ENCODE results near the gene TIMP4. TPM values are rescaled to one million over a fixed set of nuclear protein-coding genes. Genes with fewer than 3 reads are reported as not detected.

Gene TIMP4
- total RNA-seq, 1 donor from 2014 or later: not detected

DNA sequence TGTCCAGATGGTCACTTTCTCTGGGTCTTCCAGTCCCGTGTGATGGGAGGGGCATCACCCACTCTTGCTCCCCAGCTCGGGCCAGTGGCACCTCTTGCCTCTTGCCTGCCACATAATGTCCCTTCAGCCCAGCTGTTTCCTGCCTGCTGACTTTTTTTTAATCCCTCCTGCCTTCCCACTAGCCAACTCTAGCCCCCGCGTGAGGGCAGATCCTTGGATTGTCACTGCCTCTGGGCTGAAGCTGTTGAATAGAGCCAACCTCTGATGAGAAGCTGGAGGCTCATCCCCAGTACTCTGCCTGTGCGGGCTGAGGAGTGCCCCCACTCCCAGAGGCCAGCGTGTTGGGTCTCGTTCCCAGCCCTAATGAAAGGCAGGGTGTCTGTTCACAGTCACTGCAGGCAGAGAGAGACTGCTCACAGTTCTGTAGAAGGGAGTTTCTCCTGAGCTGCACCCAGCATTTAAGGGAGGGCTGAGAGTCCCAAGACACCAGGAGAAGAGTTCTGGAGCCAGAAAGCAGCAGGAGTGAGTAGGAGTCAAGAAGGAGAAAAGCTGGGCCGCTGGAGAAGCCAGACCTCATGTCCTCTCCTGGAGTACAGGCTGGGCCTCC lies 30.1 kb upstream of the TIMP4 start:
- Mint-ChIP-seq H3K9me3 (ENCODE audit: low read depth) (no peaks in the 10 kb centered on the region), H3K4me3 (ENCODE audit: low read depth) (no peak overlapping the region), H3K36me3 (ENCODE audit: insufficient read depth) (no peaks in the 10 kb centered on the region), H3K27me3 (no peaks in the 10 kb centered on the region), H3K27ac (no peak overlapping the region), H3K4me1 (ENCODE audit: low read depth) (peaks cover 2% of the 10 kb centered on the region)
- TF ChIP-seq, protein P1, sequence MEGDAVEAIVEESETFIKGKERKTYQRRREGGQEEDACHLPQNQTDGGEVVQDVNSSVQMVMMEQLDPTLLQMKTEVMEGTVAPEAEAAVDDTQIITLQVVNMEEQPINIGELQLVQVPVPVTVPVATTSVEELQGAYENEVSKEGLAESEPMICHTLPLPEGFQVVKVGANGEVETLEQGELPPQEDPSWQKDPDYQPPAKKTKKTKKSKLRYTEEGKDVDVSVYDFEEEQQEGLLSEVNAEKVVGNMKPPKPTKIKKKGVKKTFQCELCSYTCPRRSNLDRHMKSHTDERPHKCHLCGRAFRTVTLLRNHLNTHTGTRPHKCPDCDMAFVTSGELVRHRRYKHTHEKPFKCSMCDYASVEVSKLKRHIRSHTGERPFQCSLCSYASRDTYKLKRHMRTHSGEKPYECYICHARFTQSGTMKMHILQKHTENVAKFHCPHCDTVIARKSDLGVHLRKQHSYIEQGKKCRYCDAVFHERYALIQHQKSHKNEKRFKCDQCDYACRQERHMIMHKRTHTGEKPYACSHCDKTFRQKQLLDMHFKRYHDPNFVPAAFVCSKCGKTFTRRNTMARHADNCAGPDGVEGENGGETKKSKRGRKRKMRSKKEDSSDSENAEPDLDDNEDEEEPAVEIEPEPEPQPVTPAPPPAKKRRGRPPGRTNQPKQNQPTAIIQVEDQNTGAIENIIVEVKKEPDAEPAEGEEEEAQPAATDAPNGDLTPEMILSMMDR (IDR thresholded peaks at IDR 0.05; ENCODE audit: unreplicated experiment): no peak
- DNase-seq (ENCODE audit: low spot score, unreplicated experiment): no peak

DNA sequence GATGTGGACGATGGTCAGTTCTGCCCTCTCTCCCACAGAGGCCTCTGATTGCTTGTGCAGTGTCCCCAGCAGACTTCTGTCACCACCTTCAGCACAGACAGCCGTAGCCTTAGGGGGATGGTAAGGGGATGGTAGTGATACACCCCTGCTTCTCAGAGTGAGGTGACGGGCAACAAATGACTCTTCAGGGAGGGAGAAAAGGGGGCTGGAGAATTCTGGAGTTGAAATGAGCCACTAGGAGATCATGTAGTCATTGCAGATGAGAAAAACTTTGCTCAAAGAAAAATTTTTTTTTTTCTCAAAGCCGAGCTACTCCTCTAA lies 29.6 kb upstream of the TIMP4 start:
- DNase-seq (ENCODE audit: low spot score, unreplicated experiment): no peak
- Mint-ChIP-seq H3K27me3 (no peaks in the 10 kb centered on the region), H3K4me1 (ENCODE audit: low read depth) (peaks cover 2% of the 10 kb centered on the region), H3K4me3 (ENCODE audit: low read depth) (no peak overlapping the region), H3K27ac (no peak overlapping the region), H3K9me3 (ENCODE audit: low read depth) (no peaks in the 10 kb centered on the region), H3K36me3 (ENCODE audit: insufficient read depth) (no peaks in the 10 kb centered on the region)
- TF ChIP-seq, protein P1 (IDR thresholded peaks at IDR 0.05; ENCODE audit: unreplicated experiment): no peak

DNA sequence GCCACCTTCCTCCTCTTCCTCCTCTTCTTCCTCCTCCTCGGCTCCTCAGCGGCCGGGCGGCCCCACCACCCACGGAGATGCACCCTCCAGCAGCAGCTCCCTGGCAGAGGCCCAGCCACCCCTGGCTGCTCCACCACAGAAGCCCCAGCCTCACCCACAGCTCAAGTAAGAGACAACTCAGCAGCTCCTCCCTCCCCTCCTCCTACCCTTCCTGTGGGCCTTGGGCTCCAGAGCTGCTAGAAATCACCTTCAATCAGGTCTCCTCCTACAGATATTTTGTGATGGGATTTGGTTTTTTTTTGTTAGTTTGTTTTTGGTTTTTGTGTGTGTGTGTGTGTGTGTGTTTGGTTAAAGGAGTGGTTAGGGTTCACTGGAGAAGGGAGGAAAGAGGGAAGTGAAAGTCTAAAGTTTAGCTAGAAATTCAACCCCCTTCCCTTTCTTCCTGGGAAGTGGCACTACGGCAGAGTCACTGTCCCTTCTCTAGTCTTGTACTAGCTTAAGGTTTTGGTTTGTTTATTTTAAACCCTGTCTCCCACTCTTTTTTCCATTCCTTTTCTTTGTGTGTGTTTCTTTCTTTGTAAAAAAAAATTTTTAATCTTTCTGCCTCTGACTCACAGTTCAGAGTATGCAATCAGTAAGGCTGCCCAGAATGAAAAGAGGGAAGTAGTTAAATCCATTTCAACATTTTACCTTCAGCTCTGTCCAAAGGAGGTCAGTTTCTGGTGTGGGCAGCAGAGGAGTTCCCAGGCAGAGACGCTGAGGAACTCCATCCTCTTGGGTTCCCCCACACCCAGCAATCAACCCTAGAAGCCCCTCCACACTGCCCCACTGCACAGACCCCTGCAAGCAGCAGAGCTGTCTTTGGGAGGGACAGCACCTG lies 29.0 kb upstream of the TIMP4 start:
- H3K4me3 Mint-ChIP-seq (ENCODE audit: low read depth): no peak overlapping the region
- H3K4me1 Mint-ChIP-seq (ENCODE audit: low read depth): peaks cover 2% of the 10 kb centered on the region
- no peak for DNase-seq (ENCODE audit: low spot score, unreplicated experiment)
- no peak overlapping the region for H3K27ac Mint-ChIP-seq
- H3K36me3 Mint-ChIP-seq (ENCODE audit: insufficient read depth): no peaks in the 10 kb centered on the region
- TF ChIP-seq, protein P1 (IDR thresholded peaks at IDR 0.05; ENCODE audit: unreplicated experiment): no peak
- no peaks in the 10 kb centered on the region for H3K27me3 Mint-ChIP-seq
- H3K9me3 Mint-ChIP-seq (ENCODE audit: low read depth): no peaks in the 10 kb centered on the region

DNA sequence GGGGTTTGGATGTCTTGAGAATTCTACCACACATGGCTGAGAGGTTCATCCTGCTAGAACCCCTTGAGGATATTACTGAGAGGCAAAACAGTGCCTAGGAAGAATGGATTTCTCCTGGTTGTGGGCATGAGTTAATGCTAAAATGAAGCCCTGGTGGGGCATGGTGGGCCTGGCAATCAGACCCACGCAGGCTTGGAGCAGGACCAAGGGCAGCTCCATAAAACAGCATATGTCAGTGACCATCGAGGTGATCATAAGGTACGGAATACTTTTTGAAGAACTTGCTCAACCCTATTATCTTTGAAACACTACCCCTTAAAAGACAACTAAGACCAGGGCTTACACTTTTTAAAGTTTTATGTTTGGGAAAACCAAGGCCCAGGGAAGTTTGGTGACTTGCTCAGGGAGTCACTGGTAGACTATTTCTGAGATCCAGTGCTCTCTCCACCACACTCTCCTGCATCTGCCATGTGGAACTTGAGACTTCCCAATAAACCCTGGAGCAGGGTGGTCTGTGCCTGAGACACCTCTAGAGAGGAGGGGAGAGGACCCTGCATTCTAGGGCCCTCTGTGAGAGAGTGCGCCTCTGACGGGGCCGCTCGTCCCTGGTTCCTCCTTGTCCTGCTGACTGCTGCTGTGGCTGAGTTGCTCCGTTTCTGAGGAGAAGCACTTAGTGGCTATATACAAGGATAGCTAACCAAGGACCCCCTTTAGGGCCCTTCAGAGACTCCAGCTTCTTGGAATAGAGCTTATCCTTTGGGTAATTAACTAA lies 28.0 kb upstream of the TIMP4 start:
- H3K36me3 Mint-ChIP-seq (ENCODE audit: insufficient read depth): no peaks in the 10 kb centered on the region
- DNase-seq (ENCODE audit: low spot score, unreplicated experiment): no peak
- H3K27ac Mint-ChIP-seq: no peak overlapping the region
- H3K4me3 Mint-ChIP-seq (ENCODE audit: low read depth): no peak overlapping the region
- TF ChIP-seq, protein P1 (IDR thresholded peaks at IDR 0.05; ENCODE audit: unreplicated experiment): no peak
- H3K4me1 Mint-ChIP-seq (ENCODE audit: low read depth): peaks cover 2% of the 10 kb centered on the region
- no peaks in the 10 kb centered on the region for H3K9me3 Mint-ChIP-seq (ENCODE audit: low read depth)
- H3K27me3 Mint-ChIP-seq: no peaks in the 10 kb centered on the region

DNA sequence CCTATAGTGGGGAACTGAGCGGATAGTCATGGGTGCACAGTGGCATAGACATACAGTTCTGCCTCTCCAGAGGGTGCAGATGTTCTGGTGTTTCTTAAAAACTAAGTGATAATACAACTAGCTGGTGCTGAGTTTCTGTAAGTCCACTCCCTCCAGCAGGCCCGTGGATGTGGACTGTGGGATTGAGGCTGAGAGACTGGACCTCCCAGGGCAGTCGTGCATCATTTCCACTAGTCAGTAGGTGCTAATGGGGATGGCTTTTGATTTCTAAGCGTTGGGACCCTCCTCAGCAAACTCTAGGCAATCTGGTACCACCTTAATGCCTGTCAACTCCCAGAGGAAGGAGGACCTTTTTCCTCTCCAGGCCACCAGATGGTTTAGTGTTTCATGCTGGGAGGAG lies 27.3 kb upstream of the TIMP4 start:
- no peaks in the 10 kb centered on the region for H3K36me3 Mint-ChIP-seq (ENCODE audit: insufficient read depth)
- H3K9me3 Mint-ChIP-seq (ENCODE audit: low read depth): no peaks in the 10 kb centered on the region
- TF ChIP-seq, protein P1 (IDR thresholded peaks at IDR 0.05; ENCODE audit: unreplicated experiment): no peak
- H3K4me3 Mint-ChIP-seq (ENCODE audit: low read depth): no peak overlapping the region
- H3K27me3 Mint-ChIP-seq: no peaks in the 10 kb centered on the region
- DNase-seq (ENCODE audit: low spot score, unreplicated experiment): no peak
- H3K27ac Mint-ChIP-seq: no peak overlapping the region
- peaks cover 2% of the 10 kb centered on the region for H3K4me1 Mint-ChIP-seq (ENCODE audit: low read depth)

All from progenitor cell of endocrine pancreas (in vitro differentiated cells).